DOHH2 (cell line): ENCODE results near the gene PPP1R2C.

ENCODE experiments used
- H3F3A ChIP-seq: fragments of 200-600 bp; sonication (generic), shearing (Covaris generic); 2 replicates; pipeline ENCODE4 v1.6.0; 2016; ENCODE audit warnings: antibody characterized with exemption, mild to moderate bottlenecking; ENCODE audit not compliant: control insufficient read depth, insufficient read depth
- H3K27ac ChIP-seq: fragments of 200-600 bp; sonication (generic); 2 replicates; pipeline ENCODE4 v1.5.1; 2014; ENCODE audit warnings: low read depth, mild to moderate bottlenecking, low read length, moderate library complexity
- H3K27me3 ChIP-seq: fragments of 200-600 bp; sonication (generic); 2 replicates; pipeline ENCODE4 v1.6.1; 2014; ENCODE audit warnings: mild to moderate bottlenecking, low read length, mixed read lengths; ENCODE audit not compliant: control insufficient read depth
- H3K36me3 ChIP-seq: fragments of 200-600 bp; sonication (generic); 2 replicates; pipeline ENCODE4 v1.6.1; 2014; ENCODE audit warnings: mild to moderate bottlenecking, low read length, moderate library complexity, mixed read lengths; ENCODE audit not compliant: control insufficient read depth
- H3K4me1 ChIP-seq: fragments of 200-600 bp; sonication (generic); 2 replicates; pipeline ENCODE4 v1.6.1; 2014; ENCODE audit warnings: mild to moderate bottlenecking, low read length, mixed read lengths; ENCODE audit not compliant: control insufficient read depth
- H3K4me2 ChIP-seq: fragments of 200-600 bp; sonication (generic); 2 replicates; pipeline ENCODE4 v1.6.0; 2014; ENCODE audit warnings: mild to moderate bottlenecking, low read length, moderate library complexity
- H3K4me3 ChIP-seq: fragments of 200-600 bp; sonication (generic); 2 replicates; pipeline ENCODE4 v1.5.1; 2014; ENCODE audit warnings: mild to moderate bottlenecking, low read length, mixed read lengths
- H3K79me2 ChIP-seq: fragments of 200-600 bp; sonication (generic); 2 replicates; pipeline ENCODE4 v1.6.1; 2014; ENCODE audit warnings: mild to moderate bottlenecking, low read length, mixed read lengths; ENCODE audit not compliant: control insufficient read depth
- H3K9me2 ChIP-seq: fragments of 200-600 bp; sonication (generic); replicated peaks from 2 replicates; pipeline ENCODE4 v1.6.1; 2014; ENCODE audit warnings: mild to moderate bottlenecking, low read length, mixed read lengths; ENCODE audit not compliant: control insufficient read depth
- H3K9me3 ChIP-seq: fragments of 200-600 bp; sonication (generic); 2 replicates; pipeline ENCODE4 v1.6.1; 2014; ENCODE audit warnings: antibody characterized with exemption, low read length, mixed read lengths; ENCODE audit not compliant: control insufficient read depth, insufficient read depth
- H4K20me1 ChIP-seq: fragments of 200-600 bp; sonication (generic); 2 replicates; pipeline ENCODE4 v1.6.0; 2014; ENCODE audit warnings: low read depth, mild to moderate bottlenecking, antibody characterized with exemption, low read length, moderate library complexity; ENCODE audit not compliant: control insufficient read depth, insufficient read depth
- EZH2phosphoT487 ChIP-seq: fragments of 200-600 bp; sonication (generic); IDR thresholded peaks from 2 replicates; pipeline ENCODE4 v1.6.1; 2017; ENCODE audit warnings: borderline replicate concordance, mild to moderate bottlenecking, antibody characterized with exemption, low read length, moderate library complexity, mixed read lengths
- TF ChIP-seq, protein P1 (sequence below): fragments of 200-600 bp; sonication (generic); IDR thresholded peaks from one replicate; pipeline ENCODE4 v1.5.1; 2014; ENCODE audit warnings: antibody characterized with exemption, mild to moderate bottlenecking, low read depth, low read length; ENCODE audit not compliant: poor library complexity, severe bottlenecking

The PPP1R2C gene

DNA sequence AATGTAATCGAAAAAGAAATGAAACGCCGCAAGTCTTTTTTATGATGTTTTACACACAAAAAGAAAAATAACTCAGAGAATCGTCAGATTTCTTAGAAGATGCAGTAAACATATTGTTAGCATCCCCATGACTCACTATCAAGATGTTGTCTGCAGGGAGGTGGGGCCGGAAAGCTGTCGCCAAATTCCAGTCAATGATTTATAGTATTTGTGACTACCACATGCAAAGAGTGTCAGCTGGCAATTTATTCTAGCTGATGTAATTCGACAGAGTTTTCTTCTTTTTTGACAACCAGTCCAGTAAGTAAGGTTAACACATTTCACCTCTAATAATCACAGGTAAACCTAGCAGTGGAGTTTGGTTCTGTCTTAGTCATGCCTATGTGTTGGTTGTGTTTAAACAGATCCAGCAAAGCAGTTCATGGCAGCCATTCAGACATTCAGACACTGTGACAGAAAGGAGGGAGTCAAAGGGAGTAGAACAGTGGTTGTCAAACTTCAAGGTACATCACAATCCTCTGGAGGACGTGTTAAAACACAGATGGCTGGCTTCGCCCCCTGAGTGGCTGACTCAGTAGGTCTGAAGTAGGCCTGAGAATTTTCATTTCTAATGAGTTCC is 19.8 kb upstream of the PPP1R2C start:
- no peak for TF ChIP-seq EZH2phosphoT487
- TF ChIP-seq, protein P1, sequence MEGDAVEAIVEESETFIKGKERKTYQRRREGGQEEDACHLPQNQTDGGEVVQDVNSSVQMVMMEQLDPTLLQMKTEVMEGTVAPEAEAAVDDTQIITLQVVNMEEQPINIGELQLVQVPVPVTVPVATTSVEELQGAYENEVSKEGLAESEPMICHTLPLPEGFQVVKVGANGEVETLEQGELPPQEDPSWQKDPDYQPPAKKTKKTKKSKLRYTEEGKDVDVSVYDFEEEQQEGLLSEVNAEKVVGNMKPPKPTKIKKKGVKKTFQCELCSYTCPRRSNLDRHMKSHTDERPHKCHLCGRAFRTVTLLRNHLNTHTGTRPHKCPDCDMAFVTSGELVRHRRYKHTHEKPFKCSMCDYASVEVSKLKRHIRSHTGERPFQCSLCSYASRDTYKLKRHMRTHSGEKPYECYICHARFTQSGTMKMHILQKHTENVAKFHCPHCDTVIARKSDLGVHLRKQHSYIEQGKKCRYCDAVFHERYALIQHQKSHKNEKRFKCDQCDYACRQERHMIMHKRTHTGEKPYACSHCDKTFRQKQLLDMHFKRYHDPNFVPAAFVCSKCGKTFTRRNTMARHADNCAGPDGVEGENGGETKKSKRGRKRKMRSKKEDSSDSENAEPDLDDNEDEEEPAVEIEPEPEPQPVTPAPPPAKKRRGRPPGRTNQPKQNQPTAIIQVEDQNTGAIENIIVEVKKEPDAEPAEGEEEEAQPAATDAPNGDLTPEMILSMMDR, result no peak
- Histone ChIP-seq H3K27ac (no peak overlapping the region), H3K9me2 (no peaks in the 10 kb centered on the region), H3K9me3 (no peaks in the 10 kb centered on the region), H3K36me3 (no peaks in the 10 kb centered on the region), H3K27me3 (no peaks in the 10 kb centered on the region), H3K4me2 (no peak overlapping the region), H3F3A (no peaks in the 10 kb centered on the region), H4K20me1 (no peaks in the 10 kb centered on the region), H3K4me1 (no peaks in the 10 kb centered on the region), H3K4me3 (no peak overlapping the region), H3K79me2 (no peaks in the 10 kb centered on the region)

DNA sequence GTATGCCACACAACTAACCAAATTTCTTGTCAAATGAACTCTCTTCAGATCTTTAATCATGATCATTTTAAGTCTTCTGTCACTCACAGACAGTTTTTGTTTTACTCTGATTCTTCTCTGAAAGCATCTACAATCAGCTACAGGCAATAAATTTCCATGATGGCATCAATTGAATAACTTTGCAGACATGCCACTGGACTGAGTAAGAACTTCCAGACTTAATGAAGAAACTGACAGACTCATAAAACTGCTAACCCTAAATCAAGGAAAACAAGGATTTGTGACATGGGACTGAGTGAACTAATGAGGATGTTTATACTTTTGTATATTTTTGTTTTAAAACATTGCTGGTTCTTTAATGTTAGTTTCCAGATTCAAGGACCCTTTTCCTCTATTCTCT is 5.5 kb upstream of the PPP1R2C start:
- Histone ChIP-seq H3K27ac (no peak overlapping the region), H3K4me3 (no peak overlapping the region)
- TF ChIP-seq, protein P1, result no peak

DNA sequence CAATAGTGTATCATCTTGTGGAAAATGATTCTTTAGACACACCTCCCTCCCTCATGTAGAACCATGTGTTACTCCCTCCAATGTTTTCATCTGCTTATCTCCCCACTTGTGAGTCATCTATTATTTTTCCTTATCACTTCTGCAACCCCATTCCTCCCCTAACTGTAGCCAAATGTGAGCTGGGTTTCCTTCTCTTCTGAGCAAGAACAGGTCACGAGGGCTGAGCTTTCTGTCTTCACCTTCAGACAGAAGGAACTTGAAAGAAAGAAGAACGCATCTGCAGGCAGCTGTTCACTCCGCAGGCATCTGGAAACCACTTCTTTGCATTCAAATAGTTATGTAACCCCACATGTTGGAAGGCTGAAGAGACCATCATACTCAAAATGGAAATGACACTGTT is 1.8 kb downstream of the PPP1R2C start:
- Histone ChIP-seq H3K9me2 (no peaks in the 10 kb centered on the region), H3K4me3 (no peak overlapping the region), H3K9me3 (no peaks in the 10 kb centered on the region), H3K36me3 (no peaks in the 10 kb centered on the region), H3F3A (no peaks in the 10 kb centered on the region), H3K27ac (no peak overlapping the region), H3K4me2 (0 out of 2 replicates have a peak overlapping the region, but pooled peaks have one; percentile 16), H3K79me2 (no peaks in the 10 kb centered on the region), H3K27me3 (no peaks in the 10 kb centered on the region), H3K4me1 (peaks cover 41% of the 10 kb centered on the region), H4K20me1 (no peaks in the 10 kb centered on the region)
- TF ChIP-seq EZH2phosphoT487, result no peak
- TF ChIP-seq, protein P1, result no peak

More for the DNA sequence above, 5.5 kb upstream of the PPP1R2C start:
- H3K27me3 ChIP-seq, result no peaks in the 10 kb centered on the region
- H3K4me2 ChIP-seq, result no peak overlapping the region
- H3K9me2 ChIP-seq, result no peaks in the 10 kb centered on the region
- H3K4me1 ChIP-seq, result no peaks in the 10 kb centered on the region
- no peaks in the 10 kb centered on the region for H3K36me3 ChIP-seq
- no peaks in the 10 kb centered on the region for H3F3A ChIP-seq
- no peaks in the 10 kb centered on the region for H4K20me1 ChIP-seq
- H3K9me3 ChIP-seq, result no peaks in the 10 kb centered on the region
- H3K79me2 ChIP-seq, result no peaks in the 10 kb centered on the region
